ENCODE measurements around the gene DGKI.

The DGKI gene

GRCh38 chr7:137668404-137668803 is 178.4 kb downstream of the DGKI start:
- H3K36me3 Mint-ChIP-seq = no peaks in the 10 kb centered on the region
- H3K27ac Mint-ChIP-seq = no peak overlapping the region
- H3K4me1 Mint-ChIP-seq (ENCODE audit: low read depth) = no peaks in the 10 kb centered on the region
- no peak overlapping the region for H3K4me3 Mint-ChIP-seq
- no peaks in the 10 kb centered on the region for H3K9me3 Mint-ChIP-seq (ENCODE audit: low read depth)
- peaks cover 4% of the 10 kb centered on the region for H3K27me3 Mint-ChIP-seq

GRCh38 chr7:137667633-137668387 is 179.0 kb downstream of the DGKI start:
- Mint-ChIP-seq H3K27ac (no peak overlapping the region), H3K9me3 (ENCODE audit: low read depth) (no peaks in the 10 kb centered on the region), H3K36me3 (no peaks in the 10 kb centered on the region), H3K4me3 (no peak overlapping the region), H3K27me3 (peaks cover 7% of the 10 kb centered on the region), H3K4me1 (ENCODE audit: low read depth) (no peaks in the 10 kb centered on the region)

- H3K27me3 Mint-ChIP-seq = peaks cover 7% of the 10 kb centered on the region
- H3K27ac Mint-ChIP-seq = no peak overlapping the region
- H3K4me1 Mint-ChIP-seq (ENCODE audit: low read depth) = no peaks in the 10 kb centered on the region
- H3K4me3 Mint-ChIP-seq = no peak overlapping the region
- no peaks in the 10 kb centered on the region for H3K36me3 Mint-ChIP-seq
- H3K9me3 Mint-ChIP-seq (ENCODE audit: low read depth) = no peaks in the 10 kb centered on the region
Observed at GRCh38 chr7:137664846-137665245, 181.9 kb downstream of the DGKI start.

GRCh38 chr7:137661634-137662033 is 185.1 kb downstream of the DGKI start:
- Mint-ChIP-seq H3K36me3 (no peaks in the 10 kb centered on the region), H3K27me3 (peaks cover 7% of the 10 kb centered on the region), H3K4me3 (no peak overlapping the region), H3K4me1 (ENCODE audit: low read depth) (no peaks in the 10 kb centered on the region), H3K9me3 (ENCODE audit: low read depth) (no peaks in the 10 kb centered on the region), H3K27ac (no peak overlapping the region)

- peaks cover 6% of the 10 kb centered on the region for H3K27me3 Mint-ChIP-seq
- peaks cover 1% of the 10 kb centered on the region for H3K4me1 Mint-ChIP-seq (ENCODE audit: low read depth)
- no peaks in the 10 kb centered on the region for H3K9me3 Mint-ChIP-seq (ENCODE audit: low read depth)
- H3K36me3 Mint-ChIP-seq = no peaks in the 10 kb centered on the region
- no peak overlapping the region for H3K4me3 Mint-ChIP-seq
- no peak overlapping the region for H3K27ac Mint-ChIP-seq
Observed at GRCh38 chr7:137658190-137658900, 188.4 kb downstream of the DGKI start.

GRCh38 chr7:137657476-137658189 is 189.1 kb downstream of the DGKI start:
- H3K27me3 Mint-ChIP-seq = peaks cover 2% of the 10 kb centered on the region
- H3K4me1 Mint-ChIP-seq (ENCODE audit: low read depth) = peaks cover 1% of the 10 kb centered on the region
- no peaks in the 10 kb centered on the region for H3K36me3 Mint-ChIP-seq
- no peak overlapping the region for H3K27ac Mint-ChIP-seq
- H3K9me3 Mint-ChIP-seq (ENCODE audit: low read depth) = no peaks in the 10 kb centered on the region
- no peak overlapping the region for H3K4me3 Mint-ChIP-seq

GRCh38 chr7:137656850-137657232 is 189.9 kb downstream of the DGKI start:
- Mint-ChIP-seq H3K27me3 (peaks cover 2% of the 10 kb centered on the region), H3K36me3 (no peaks in the 10 kb centered on the region), H3K4me1 (ENCODE audit: low read depth) (peaks cover 1% of the 10 kb centered on the region), H3K9me3 (ENCODE audit: low read depth) (no peaks in the 10 kb centered on the region), H3K4me3 (no peak overlapping the region), H3K27ac (no peak overlapping the region)

- no peaks in the 10 kb centered on the region for H3K9me3 Mint-ChIP-seq (ENCODE audit: low read depth)
- no peak overlapping the region for H3K4me3 Mint-ChIP-seq
- peaks cover 2% of the 10 kb centered on the region for H3K27me3 Mint-ChIP-seq
- H3K36me3 Mint-ChIP-seq = no peaks in the 10 kb centered on the region
- H3K27ac Mint-ChIP-seq = no peak overlapping the region
- peaks cover 1% of the 10 kb centered on the region for H3K4me1 Mint-ChIP-seq (ENCODE audit: low read depth)
Observed at GRCh38 chr7:137656227-137656849, 190.4 kb downstream of the DGKI start.

GRCh38 chr7:137655804-137656203 is 191.0 kb downstream of the DGKI start:
- Mint-ChIP-seq H3K36me3 (no peaks in the 10 kb centered on the region), H3K27ac (no peak overlapping the region), H3K9me3 (ENCODE audit: low read depth) (no peaks in the 10 kb centered on the region), H3K27me3 (peaks cover 2% of the 10 kb centered on the region), H3K4me3 (no peak overlapping the region), H3K4me1 (ENCODE audit: low read depth) (peaks cover 1% of the 10 kb centered on the region)

GRCh38 chr7:137652721-137653120 is 194.1 kb downstream of the DGKI start:
- Mint-ChIP-seq H3K36me3 (no peaks in the 10 kb centered on the region), H3K27ac (no peak overlapping the region), H3K27me3 (peaks cover 2% of the 10 kb centered on the region), H3K4me1 (ENCODE audit: low read depth) (peaks cover 1% of the 10 kb centered on the region), H3K9me3 (ENCODE audit: low read depth) (no peaks in the 10 kb centered on the region), H3K4me3 (no peak overlapping the region)

GRCh38 chr7:137647905-137648565 is 198.7 kb downstream of the DGKI start:
- H3K27me3 Mint-ChIP-seq = peaks cover 3% of the 10 kb centered on the region
- no peaks in the 10 kb centered on the region for H3K4me1 Mint-ChIP-seq (ENCODE audit: low read depth)
- H3K9me3 Mint-ChIP-seq (ENCODE audit: low read depth) = no peaks in the 10 kb centered on the region
- no peak overlapping the region for H3K27ac Mint-ChIP-seq
- H3K36me3 Mint-ChIP-seq = no peaks in the 10 kb centered on the region
- no peak overlapping the region for H3K4me3 Mint-ChIP-seq

GRCh38 chr7:137642472-137642871 is 204.3 kb downstream of the DGKI start:
- Mint-ChIP-seq H3K9me3 (ENCODE audit: low read depth) (no peaks in the 10 kb centered on the region), H3K4me3 (no peak overlapping the region), H3K36me3 (no peaks in the 10 kb centered on the region), H3K27ac (no peak overlapping the region), H3K27me3 (peaks cover 5% of the 10 kb centered on the region), H3K4me1 (ENCODE audit: low read depth) (no peaks in the 10 kb centered on the region)

- no peak overlapping the region for H3K4me3 Mint-ChIP-seq
- peaks cover 5% of the 10 kb centered on the region for H3K27me3 Mint-ChIP-seq
- no peak overlapping the region for H3K27ac Mint-ChIP-seq
- no peaks in the 10 kb centered on the region for H3K36me3 Mint-ChIP-seq
- no peaks in the 10 kb centered on the region for H3K4me1 Mint-ChIP-seq (ENCODE audit: low read depth)
- H3K9me3 Mint-ChIP-seq (ENCODE audit: low read depth) = no peaks in the 10 kb centered on the region
Observed at GRCh38 chr7:137642031-137642430, 204.7 kb downstream of the DGKI start.

- no peaks in the 10 kb centered on the region for H3K36me3 Mint-ChIP-seq
- H3K9me3 Mint-ChIP-seq (ENCODE audit: low read depth) = no peaks in the 10 kb centered on the region
- no peak overlapping the region for H3K4me3 Mint-ChIP-seq
- no peaks in the 10 kb centered on the region for H3K4me1 Mint-ChIP-seq (ENCODE audit: low read depth)
- no peak overlapping the region for H3K27ac Mint-ChIP-seq
- peaks cover 2% of the 10 kb centered on the region for H3K27me3 Mint-ChIP-seq
Observed at GRCh38 chr7:137636376-137636775, 210.4 kb downstream of the DGKI start.

Measured in activated naive CD8-positive, alpha-beta T cell (primary cell).